Suprapubic skin (tissue), 3 donors: ENCODE measurements around the gene GPR137B.

Experiments
- POLR2A ChIP-seq, 2 donors: fragments of 450-650 bp; IDR thresholded peaks; one replicate each; pipeline ENCODE4 v1.6.1; 2017; ENCODE audit warnings: antibody characterized with exemption in 2 of 2, mild to moderate bottlenecking in 2 of 2, moderate library complexity in 2 of 2
- TF ChIP-seq, protein P1 (sequence below), 2 donors: fragments of 200-600 bp in 1 of 2; fragments of 450-650 bp in 1 of 2; sonication (generic) in 1 of 2; IDR thresholded peaks; one replicate each; pipeline ENCODE4 v1.5.1; 2016 to 2019; ENCODE audit warnings: antibody characterized with exemption in 2 of 2, mild to moderate bottlenecking in 1 of 2, moderate library complexity in 1 of 2

DNA sequence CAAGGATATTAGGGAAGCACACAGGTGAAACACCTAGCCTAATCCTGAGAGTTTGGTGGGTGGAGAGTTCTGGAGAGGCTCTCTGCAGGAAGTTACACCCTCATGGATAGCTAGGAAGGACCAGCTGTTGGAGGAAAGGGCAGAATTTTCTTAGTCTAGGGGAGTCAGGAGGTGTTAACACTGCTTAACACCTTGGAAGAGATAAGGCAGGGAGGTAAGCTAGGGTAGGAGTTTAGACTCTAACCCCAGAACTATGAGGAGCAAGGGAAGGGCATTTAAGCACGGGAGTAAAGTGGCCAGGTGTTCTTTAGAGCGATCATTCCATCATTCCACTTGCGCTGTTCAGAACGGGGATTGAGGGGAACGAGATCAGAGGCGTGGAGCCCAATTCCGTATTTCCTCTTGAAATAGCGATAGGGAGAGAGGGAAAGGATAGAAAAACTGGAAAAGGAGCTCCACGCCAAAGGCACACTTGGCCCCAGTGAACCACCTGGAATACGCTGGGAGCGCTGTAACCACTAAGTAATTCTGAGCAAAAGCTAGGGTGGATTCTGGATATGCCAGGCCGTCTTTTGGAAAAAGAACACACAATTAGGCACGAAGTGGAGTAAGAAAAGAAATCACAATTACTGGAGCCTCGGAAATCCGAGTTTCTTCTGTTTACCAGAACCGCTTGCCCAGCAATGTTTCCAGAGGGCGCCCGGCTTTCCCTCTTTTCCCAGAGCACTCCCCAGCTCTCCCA lies 1.5 kb upstream of the GPR137B start:
- no peak for TF ChIP-seq POLR2A (IDR thresholded peaks at IDR 0.05)
- TF ChIP-seq, protein P1, sequence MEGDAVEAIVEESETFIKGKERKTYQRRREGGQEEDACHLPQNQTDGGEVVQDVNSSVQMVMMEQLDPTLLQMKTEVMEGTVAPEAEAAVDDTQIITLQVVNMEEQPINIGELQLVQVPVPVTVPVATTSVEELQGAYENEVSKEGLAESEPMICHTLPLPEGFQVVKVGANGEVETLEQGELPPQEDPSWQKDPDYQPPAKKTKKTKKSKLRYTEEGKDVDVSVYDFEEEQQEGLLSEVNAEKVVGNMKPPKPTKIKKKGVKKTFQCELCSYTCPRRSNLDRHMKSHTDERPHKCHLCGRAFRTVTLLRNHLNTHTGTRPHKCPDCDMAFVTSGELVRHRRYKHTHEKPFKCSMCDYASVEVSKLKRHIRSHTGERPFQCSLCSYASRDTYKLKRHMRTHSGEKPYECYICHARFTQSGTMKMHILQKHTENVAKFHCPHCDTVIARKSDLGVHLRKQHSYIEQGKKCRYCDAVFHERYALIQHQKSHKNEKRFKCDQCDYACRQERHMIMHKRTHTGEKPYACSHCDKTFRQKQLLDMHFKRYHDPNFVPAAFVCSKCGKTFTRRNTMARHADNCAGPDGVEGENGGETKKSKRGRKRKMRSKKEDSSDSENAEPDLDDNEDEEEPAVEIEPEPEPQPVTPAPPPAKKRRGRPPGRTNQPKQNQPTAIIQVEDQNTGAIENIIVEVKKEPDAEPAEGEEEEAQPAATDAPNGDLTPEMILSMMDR (IDR thresholded peaks at IDR 0.05), result no peak
